Hepatocyte (in vitro differentiated cells): ENCODE measurements around the gene DGKD.

Source experiments
- EZH2 ChIP-seq: fragments of 200-600 bp; sonication (generic); IDR thresholded peaks from 2 replicates; pipeline ENCODE4 v1.6.1; 2016; ENCODE audit warnings: antibody characterized with exemption, mild to moderate bottlenecking, borderline replicate concordance
- TF ChIP-seq, protein P1 (sequence below): fragments of 200-600 bp; sonication (generic); IDR thresholded peaks from 2 replicates; pipeline ENCODE4 v1.5.1; 2016; ENCODE audit warnings: antibody characterized with exemption, mild to moderate bottlenecking; ENCODE audit not compliant: poor library complexity

DNA sequence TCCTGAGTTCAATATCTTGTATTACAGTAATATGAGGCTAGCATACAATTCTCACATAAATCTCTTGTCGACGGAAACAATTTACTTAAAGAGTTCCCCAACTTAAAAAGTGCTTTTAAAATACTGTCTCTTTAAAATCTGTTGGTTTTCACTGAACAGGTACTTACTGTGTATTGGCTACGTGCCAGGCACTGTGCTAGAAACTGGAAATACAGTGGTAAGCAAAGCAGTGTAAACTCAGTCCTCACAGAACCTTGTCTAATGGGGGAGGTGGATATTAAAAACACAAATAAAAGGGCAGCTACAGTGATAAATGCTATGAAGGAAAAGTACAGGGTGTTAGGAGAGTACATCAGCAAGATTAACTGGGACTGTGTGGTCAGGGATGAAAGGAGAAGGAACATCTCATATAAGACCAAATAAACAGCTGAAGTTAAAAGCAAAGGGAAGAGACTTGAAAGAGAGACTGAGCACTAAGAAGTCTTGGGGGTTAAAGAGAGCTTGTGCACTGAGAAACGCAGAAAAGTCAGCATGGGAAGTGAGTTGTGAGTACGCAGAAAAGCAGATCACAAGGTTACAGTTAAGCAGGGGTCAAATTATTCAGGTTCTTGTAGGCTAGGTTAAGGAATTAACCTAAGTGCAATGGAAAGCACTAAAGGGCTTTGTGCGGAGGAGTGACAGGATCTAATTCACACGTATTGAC is 159.8 kb downstream of the DGKD start:
- TF ChIP-seq, protein P1, sequence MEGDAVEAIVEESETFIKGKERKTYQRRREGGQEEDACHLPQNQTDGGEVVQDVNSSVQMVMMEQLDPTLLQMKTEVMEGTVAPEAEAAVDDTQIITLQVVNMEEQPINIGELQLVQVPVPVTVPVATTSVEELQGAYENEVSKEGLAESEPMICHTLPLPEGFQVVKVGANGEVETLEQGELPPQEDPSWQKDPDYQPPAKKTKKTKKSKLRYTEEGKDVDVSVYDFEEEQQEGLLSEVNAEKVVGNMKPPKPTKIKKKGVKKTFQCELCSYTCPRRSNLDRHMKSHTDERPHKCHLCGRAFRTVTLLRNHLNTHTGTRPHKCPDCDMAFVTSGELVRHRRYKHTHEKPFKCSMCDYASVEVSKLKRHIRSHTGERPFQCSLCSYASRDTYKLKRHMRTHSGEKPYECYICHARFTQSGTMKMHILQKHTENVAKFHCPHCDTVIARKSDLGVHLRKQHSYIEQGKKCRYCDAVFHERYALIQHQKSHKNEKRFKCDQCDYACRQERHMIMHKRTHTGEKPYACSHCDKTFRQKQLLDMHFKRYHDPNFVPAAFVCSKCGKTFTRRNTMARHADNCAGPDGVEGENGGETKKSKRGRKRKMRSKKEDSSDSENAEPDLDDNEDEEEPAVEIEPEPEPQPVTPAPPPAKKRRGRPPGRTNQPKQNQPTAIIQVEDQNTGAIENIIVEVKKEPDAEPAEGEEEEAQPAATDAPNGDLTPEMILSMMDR: no peak
- TF ChIP-seq EZH2: no peak
